Left lung (tissue), 10 donors: ENCODE data around the gene INPP5D. TPM values are rescaled to one million over a fixed set of nuclear protein-coding genes. Genes with fewer than 3 reads are reported as not detected.

Experiments
- ATAC-seq: fragments of 200-7000 bp; cut with Tn5 transposase; one replicate; pipeline ENCODE4 v1.9.1; 2020; ENCODE audit warnings: moderate library complexity
- DNase-seq, 4 donors: peaks; one replicate each; pipeline ENCODE4 v3.0.0-alpha.2; 2013 to 2020
- H3K27ac ChIP-seq, 2 donors: fragments of 200-600 bp; sonication (generic) in 1 of 2; one replicate each; pipeline versions ENCODE4 v1.5.0 to v1.8.0; 2020 to 2021
- H3K27me3 ChIP-seq, 2 donors: fragments of 200-600 bp; sonication (generic) in 1 of 2; one replicate each; pipeline versions ENCODE4 v1.5.0 to v1.8.0; 2020 to 2021
- H3K36me3 ChIP-seq, 2 donors: fragments of 200-600 bp; sonication (generic) in 1 of 2; one replicate each; pipeline versions ENCODE4 v1.5.0 to v1.8.0; 2020 to 2021
- H3K4me1 ChIP-seq, 2 donors: fragments of 200-600 bp; one replicate each; pipeline ENCODE4 v1.8.0; 2021
- H3K4me3 ChIP-seq, 2 donors: fragments of 200-600 bp; sonication (generic) in 1 of 2; one replicate each; pipeline versions ENCODE4 v1.5.0 to v1.8.0; 2020 to 2021; ENCODE audit warnings: mild to moderate bottlenecking in 1 of 2
- H3K9me3 ChIP-seq, 2 donors: fragments of 200-600 bp; sonication (generic) in 1 of 2; one replicate each; pipeline versions ENCODE4 v1.5.0 to v1.8.0; 2020 to 2021
- intact Hi-C, 2 donors: fragments of 100-400 bp; cut with DNase I; formaldehyde crosslinking; loops; one replicate each; pipeline versions ENCODE4 v1.11.2 to v1.14.2; 2022
- polyA plus RNA-seq, 6 donors: library from polyadenylated mRNA; unstranded; fragments of 120-200 nt; gene quantifications; one replicate each; pipeline ENCODE4 v1.2.1, GENCODE V29; 2013; ENCODE audit not compliant: insufficient read length in 6 of 6
- total RNA-seq, 2 donors: library from RNA; stranded (reverse); fragmentation: NEBNext Ultra II Directional; extraction: Animal tissue kit (Norgen Biotek cat#: 25700); gene quantifications; one replicate each; pipeline ENCODE4 v1.2.1, GENCODE V29; 2021
- TF ChIP-seq, protein P1 (sequence below), 2 donors: fragments of 200-600 bp; sonication (generic) in 1 of 2; IDR thresholded peaks; one replicate each; pipeline versions ENCODE4 v1.5.0 to v1.8.0; 2021; ENCODE audit warnings: antibody characterized with exemption in 2 of 2
- donor health status: DM: no; HTN: yes; CAD: no.
- donor health status: DM: no; HTN: no; CAD: no.

Gene INPP5D
- total and polyA plus RNA-seq, 8 donors, result 10.8 to 40.5 (median 15.0) TPM

DNA sequence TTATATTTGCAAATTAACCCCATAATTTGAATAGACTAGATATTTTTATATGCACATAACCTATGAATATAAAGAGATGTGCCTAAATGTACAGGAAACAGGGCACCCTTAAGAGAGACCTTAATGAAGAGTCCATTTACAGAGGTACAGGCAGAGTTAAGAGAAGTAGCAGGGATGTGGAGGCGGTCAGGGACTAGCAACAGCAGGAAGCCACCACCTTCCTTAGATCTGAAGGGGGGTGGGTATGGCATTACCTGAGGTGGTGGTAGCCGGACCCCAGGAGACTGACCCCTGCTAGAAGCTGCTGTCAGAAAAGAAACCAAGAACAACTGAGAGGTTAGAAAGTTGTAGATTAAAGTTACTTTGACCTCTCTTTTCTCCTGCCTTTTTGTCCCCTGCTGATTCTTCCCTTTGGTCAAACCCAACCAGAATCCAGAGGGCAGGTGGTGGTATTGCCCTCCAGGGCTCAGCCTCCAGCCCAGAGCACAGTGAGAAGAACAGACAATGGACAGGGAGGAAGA is 166.4 kb downstream of the INPP5D start:
- ATAC-seq, result no peak
- intact Hi-C loops, result no loop called here

DNA sequence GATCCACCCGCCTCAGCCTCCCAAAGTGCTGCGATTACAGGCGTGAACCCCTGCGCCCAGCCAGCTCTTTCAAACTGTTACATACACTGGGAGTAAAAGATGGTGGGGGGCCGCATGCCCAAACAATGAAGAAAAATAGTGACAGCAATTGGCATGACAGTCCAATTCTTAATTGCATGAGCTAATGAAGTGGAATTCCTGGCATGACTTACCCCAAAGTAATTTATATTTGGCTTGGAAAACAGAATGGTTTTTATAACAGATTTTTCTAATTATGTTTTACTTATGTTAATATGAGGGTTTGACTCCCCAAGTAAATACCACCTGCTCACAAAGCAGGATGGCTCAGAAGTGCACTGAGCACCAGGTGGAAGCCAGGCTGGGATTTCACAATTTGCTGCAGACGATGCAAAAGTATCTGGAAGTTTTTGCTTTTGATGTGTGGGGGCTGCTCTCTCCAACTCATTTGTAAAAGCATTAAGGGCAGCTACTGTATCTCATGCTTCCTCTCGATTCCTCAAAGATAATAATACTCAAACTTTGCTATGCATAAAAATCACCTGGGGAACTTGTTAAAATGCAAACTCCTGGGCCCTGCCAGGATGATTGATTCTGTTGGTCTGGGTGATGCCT is 167.3 kb downstream of the INPP5D start:
- no peaks in the 10 kb centered on the region for H3K36me3 ChIP-seq
- no peak for DNase-seq
- no peaks in the 10 kb centered on the region for H3K27me3 ChIP-seq
- no peak overlapping the region for H3K4me3 ChIP-seq
- ATAC-seq, result no peak
- TF ChIP-seq, protein P1, sequence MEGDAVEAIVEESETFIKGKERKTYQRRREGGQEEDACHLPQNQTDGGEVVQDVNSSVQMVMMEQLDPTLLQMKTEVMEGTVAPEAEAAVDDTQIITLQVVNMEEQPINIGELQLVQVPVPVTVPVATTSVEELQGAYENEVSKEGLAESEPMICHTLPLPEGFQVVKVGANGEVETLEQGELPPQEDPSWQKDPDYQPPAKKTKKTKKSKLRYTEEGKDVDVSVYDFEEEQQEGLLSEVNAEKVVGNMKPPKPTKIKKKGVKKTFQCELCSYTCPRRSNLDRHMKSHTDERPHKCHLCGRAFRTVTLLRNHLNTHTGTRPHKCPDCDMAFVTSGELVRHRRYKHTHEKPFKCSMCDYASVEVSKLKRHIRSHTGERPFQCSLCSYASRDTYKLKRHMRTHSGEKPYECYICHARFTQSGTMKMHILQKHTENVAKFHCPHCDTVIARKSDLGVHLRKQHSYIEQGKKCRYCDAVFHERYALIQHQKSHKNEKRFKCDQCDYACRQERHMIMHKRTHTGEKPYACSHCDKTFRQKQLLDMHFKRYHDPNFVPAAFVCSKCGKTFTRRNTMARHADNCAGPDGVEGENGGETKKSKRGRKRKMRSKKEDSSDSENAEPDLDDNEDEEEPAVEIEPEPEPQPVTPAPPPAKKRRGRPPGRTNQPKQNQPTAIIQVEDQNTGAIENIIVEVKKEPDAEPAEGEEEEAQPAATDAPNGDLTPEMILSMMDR (IDR thresholded peaks at IDR 0.05), result no peak
- no peak overlapping the region for H3K27ac ChIP-seq
- no peaks in the 10 kb centered on the region for H3K9me3 ChIP-seq
- intact Hi-C loops, result no loop called here
- peaks cover 0 to 19% of the 10 kb centered on the region in 2 donors for H3K4me1 ChIP-seq

More for the DNA sequence above, 166.4 kb downstream of the INPP5D start:
- no peak overlapping the region for H3K27ac ChIP-seq
- H3K36me3 ChIP-seq, result no peaks in the 10 kb centered on the region
- DNase-seq, result no peak
- TF ChIP-seq, protein P1 (IDR thresholded peaks at IDR 0.05), result no peak
- no peaks in the 10 kb centered on the region for H3K27me3 ChIP-seq
- no peak overlapping the region for H3K4me3 ChIP-seq
- no peaks in the 10 kb centered on the region for H3K9me3 ChIP-seq
- H3K4me1 ChIP-seq, result peaks cover 0 to 10% of the 10 kb centered on the region in 2 donors

DNA sequence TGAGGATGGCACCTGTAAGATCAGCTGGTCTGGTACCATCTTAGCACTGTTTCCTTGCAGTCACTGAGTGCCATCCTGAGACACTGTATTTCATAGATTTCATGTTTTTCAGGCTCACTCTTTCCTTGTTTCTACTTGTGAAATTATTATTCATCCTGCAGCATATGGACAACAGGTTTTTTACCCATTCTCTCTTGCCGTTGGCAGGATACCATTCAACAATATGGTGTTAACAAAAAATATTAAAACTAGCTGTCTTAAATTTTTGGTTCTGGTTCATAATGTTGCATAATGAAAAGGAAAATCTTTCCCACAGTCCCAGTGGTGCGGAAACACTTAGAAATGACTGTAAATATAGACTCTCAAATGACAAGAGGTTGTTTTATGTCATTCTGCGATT is 168.2 kb downstream of the INPP5D start:
- H3K4me1 ChIP-seq, result peaks cover 0 to 23% of the 10 kb centered on the region in 2 donors
- H3K36me3 ChIP-seq, result no peaks in the 10 kb centered on the region
- DNase-seq (peak in 2 of 4 donors; percentile 38 to 61), ATAC-seq (no peak)
- no peak overlapping the region for H3K4me3 ChIP-seq
- no peaks in the 10 kb centered on the region for H3K27me3 ChIP-seq
- no peaks in the 10 kb centered on the region for H3K9me3 ChIP-seq
- no peak overlapping the region for H3K27ac ChIP-seq
- intact Hi-C loops, result no loop called here
- TF ChIP-seq, protein P1 (IDR thresholded peaks at IDR 0.05), result no peak

DNA sequence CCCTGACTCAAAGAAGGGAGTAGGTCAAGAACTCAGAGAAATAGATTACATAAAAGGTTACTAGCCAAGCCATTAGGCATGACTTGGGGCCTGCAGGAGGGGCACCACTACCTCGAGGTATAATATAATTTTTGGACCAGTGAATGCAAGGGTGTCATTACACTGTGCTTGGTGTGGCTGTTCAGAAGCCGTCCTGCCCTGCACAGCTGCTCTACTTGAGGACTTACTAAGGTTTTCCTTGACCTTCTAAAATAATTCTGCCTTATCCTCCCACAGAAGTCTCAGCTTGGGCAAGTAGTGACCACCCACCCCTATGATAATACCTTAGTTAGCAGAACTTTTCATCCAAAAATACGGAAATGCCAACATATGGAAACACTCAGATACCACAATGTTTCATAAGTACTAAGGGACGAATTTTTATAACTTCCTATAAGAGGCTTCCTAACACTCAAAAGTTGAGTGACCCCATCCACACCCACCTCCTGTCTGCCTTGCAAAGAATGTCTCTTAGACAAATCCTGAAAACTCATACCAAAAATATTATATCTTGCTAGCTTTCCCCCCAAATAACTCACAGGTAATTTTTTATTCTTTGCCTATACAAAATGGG is 173.6 kb downstream of the INPP5D start:
- no peak for ATAC-seq
- Histone ChIP-seq H3K4me1 (peaks cover 0 to 37% of the 10 kb centered on the region in 2 donors), H3K27ac (peak overlapping the region in 1 of 2 donors; percentile 69)

DNA sequence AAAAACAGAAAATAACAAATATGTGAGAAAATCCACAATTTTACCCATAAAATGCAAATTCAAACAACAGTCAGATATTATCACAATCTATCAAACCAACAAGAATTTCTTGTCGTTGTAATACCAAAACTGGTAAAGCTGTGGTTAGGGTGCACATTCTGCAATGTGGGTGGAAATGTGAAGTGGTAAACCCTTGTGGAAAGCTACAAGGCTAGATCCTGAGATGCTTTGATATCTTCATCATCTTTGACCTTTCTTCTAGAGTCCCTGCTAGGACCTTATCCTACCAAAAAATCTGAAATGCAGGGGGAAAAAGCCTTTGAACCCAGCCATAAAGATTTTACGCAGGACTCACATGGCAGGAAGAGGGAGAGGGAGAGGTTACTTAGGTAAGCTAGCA is 174.1 kb downstream of the INPP5D start:
- H3K4me3 ChIP-seq, result no peak overlapping the region
- intact Hi-C loops, result no loop called here
- ATAC-seq, result no peak

More for the DNA sequence above, 173.6 kb downstream of the INPP5D start:
- Histone ChIP-seq H3K4me3 (no peak overlapping the region), H3K27me3 (no peaks in the 10 kb centered on the region), H3K9me3 (no peaks in the 10 kb centered on the region), H3K36me3 (no peaks in the 10 kb centered on the region)
- TF ChIP-seq, protein P1 (IDR thresholded peaks at IDR 0.05), result no peak
- intact Hi-C loops, result no loop called here
- DNase-seq, result no peak

More for the DNA sequence above, 174.1 kb downstream of the INPP5D start:
- Histone ChIP-seq H3K4me1 (peaks cover 0 to 37% of the 10 kb centered on the region in 2 donors), H3K9me3 (no peaks in the 10 kb centered on the region), H3K27me3 (no peaks in the 10 kb centered on the region), H3K27ac (peak overlapping the region in 1 of 2 donors; percentile 69), H3K36me3 (no peaks in the 10 kb centered on the region)
- no peak for DNase-seq
- TF ChIP-seq, protein P1 (IDR thresholded peaks at IDR 0.05), result no peak
